Brain microvascular endothelial cell (primary cell): ENCODE measurements around the gene CNTLN.

Experiments
- DNase-seq: peaks from one replicate; pipeline ENCODE4 v3.0.0-alpha.2; 2020
- H3K27ac ChIP-seq: fragments of 250-450 bp; sonication (Bioruptor Pico); 2 replicates; pipeline ENCODE4 v1.5.1; 2020; ENCODE audit warnings: mild to moderate bottlenecking, moderate library complexity
- H3K27me3 ChIP-seq: fragments of 250-450 bp; sonication (Bioruptor Pico); replicated peaks from 2 replicates; pipeline ENCODE4 v1.5.1; 2020; ENCODE audit warnings: mild to moderate bottlenecking
- H3K36me3 ChIP-seq: fragments of 250-450 bp; sonication (Bioruptor Pico); replicated peaks from 2 replicates; pipeline ENCODE4 v1.5.1; 2020; ENCODE audit warnings: mild to moderate bottlenecking
- H3K4me3 ChIP-seq: 2 replicates; pipeline ENCODE4 v1.5.1; 2011; ENCODE audit warnings: low read depth, mild to moderate bottlenecking, control low read depth, low read length, moderate library complexity
- CTCF ChIP-seq: IDR thresholded peaks from 2 replicates; pipeline ENCODE4 v1.5.1; 2011; ENCODE audit warnings: low read depth, mild to moderate bottlenecking, moderate library complexity, low read length, control low read depth, inconsistent platforms; ENCODE audit errors: missing control alignments
- in situ Hi-C: cut with HindIII; loops from 2 replicates; pipeline ENCODE4 v1.10.0; 2017; ENCODE audit warnings: low sequenced_read_pairs, low pct_ligation_motif_present

Gene CNTLN

DNA sequence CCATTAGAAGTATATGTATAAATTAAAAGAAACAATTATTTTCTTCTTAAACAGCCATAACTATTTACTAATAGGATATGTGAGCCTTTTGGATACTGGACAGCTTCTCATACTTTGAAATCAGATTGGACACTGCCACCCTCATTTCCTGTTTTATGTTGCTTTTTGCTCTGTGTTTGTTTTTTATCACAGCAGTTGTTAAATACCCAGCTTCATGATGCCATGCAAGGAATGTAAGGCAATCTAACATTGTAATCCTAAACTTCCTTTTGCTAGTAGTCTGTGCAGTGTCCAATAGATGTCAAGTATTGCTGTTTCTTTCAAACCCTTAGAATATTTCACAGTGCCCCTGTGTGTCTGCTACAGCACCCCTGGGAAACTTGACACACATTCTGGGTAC lies 56.2 kb downstream of the CNTLN start:
- no peaks in the 10 kb centered on the region for H3K27me3 ChIP-seq
- in situ Hi-C loops: no loop called here
- no peak overlapping the region for H3K27ac ChIP-seq
- TF ChIP-seq CTCF: no peak
- no peak overlapping the region for H3K4me3 ChIP-seq
- H3K36me3 ChIP-seq: no peaks in the 10 kb centered on the region
- DNase-seq: peak; percentile 9

DNA sequence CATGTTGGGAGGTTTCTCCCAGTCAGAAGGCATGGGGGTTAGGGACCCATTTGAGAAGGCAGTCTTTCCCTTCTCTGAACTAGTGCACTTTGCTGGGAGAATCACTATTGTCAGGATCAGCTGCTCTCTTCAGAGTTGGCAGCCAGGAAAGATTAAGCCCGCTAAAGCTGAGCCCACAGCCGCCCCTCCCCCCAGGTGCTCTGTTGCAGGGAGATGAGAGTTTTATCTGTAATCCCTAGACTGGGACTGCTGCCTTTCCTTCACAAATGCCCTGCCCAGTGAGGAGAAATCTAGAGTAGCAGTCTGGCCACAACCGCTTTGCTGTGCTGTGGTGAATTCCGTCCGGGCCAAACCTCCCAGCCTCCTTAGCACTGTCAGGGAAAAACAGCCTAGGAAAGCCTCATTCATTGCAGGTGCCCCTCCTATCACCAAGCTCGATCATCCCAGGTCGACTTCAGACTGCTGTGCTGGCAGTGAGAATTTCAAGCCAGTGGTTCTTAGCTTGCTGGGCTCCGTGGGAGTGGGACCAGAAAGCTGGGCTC lies 69.8 kb downstream of the CNTLN start:
- no peak overlapping the region for H3K4me3 ChIP-seq
- no peak for DNase-seq
- no peak overlapping the region for H3K27ac ChIP-seq
- H3K27me3 ChIP-seq: no peaks in the 10 kb centered on the region
- H3K36me3 ChIP-seq: no peaks in the 10 kb centered on the region
- in situ Hi-C loops: no loop called here
- TF ChIP-seq CTCF: no peak

- DNase-seq: no peak
Measured at GRCh38 chr9:17216011-17216410, 81.2 kb downstream of the CNTLN start.

DNA sequence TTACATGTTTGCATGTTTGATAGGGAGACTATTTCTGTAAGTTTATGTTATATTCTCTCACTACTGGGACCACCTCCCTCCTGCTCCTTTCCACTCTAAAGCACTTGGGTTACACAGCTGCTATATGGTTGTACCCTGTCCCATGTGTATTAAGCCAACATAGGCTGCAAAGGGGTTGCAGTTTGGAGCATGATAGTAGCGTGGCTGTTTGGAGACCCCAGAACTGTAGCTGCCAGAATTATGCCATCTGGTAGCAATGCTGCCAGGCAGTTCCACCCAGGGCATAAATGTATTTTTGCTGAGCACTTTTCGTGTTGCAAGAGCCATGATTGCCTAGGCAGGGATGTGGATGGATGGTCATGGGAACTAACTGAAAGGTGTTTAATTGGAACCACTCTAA lies 81.8 kb downstream of the CNTLN start:
- no peaks in the 10 kb centered on the region for H3K36me3 ChIP-seq
- H3K27ac ChIP-seq: no peak overlapping the region
- in situ Hi-C loops: no loop called here
- no peak for TF ChIP-seq CTCF
- no peak overlapping the region for H3K4me3 ChIP-seq
- DNase-seq: no peak
- no peaks in the 10 kb centered on the region for H3K27me3 ChIP-seq

More at GRCh38 chr9:17216011-17216410, 81.2 kb downstream of the CNTLN start:
- no peaks in the 10 kb centered on the region for H3K36me3 ChIP-seq
- no peak overlapping the region for H3K4me3 ChIP-seq
- in situ Hi-C loops: no loop called here
- H3K27me3 ChIP-seq: no peaks in the 10 kb centered on the region
- TF ChIP-seq CTCF: no peak
- no peak overlapping the region for H3K27ac ChIP-seq

DNA sequence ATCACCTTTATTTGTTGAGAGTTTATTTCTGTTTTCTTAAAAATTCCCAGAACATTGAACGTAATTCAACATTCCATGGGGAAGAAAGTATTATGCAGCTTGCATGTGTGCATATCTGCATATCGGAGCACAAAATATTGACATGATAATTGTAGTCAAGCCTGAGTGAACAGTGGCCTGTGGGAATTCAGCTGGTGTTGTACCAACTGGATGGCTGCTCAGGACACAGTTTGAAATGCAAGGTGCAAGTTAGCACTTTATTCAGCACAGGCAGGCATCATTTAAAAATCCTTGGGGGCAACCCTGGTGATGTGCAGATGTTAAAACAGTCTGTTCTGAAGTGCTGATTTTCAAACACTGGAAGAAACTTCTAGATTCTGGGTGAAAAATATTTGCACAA lies 82.4 kb downstream of the CNTLN start:
- Histone ChIP-seq H3K27me3 (no peaks in the 10 kb centered on the region), H3K4me3 (no peak overlapping the region), H3K27ac (no peak overlapping the region), H3K36me3 (no peaks in the 10 kb centered on the region)
- DNase-seq: no peak
- no peak for TF ChIP-seq CTCF
- in situ Hi-C loops: no loop called here

DNA sequence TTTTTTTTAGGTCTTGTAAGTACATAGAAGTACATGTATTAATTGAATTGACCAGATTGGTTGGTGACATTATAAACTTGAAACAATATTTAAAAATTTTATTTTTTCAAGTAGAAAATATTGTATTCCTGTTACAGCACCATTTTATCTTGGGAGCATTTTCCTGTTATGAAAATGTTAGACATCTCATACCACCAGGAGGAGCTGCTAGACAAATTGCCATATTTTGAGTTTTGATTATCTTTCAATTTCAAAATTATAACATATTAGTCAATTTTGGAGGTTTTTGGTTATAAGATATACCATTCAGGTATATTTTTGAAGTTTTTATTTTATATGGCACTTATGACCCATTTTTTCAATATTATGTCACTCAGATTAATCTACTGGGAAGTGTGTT lies 84.4 kb downstream of the CNTLN start:
- Histone ChIP-seq H3K27ac (no peak overlapping the region), H3K36me3 (no peaks in the 10 kb centered on the region), H3K27me3 (no peaks in the 10 kb centered on the region), H3K4me3 (no peak overlapping the region)
- in situ Hi-C loops: no loop called here
- peak; percentile 45 for TF ChIP-seq CTCF
- no peak for DNase-seq
